Liver (tissue), 9 donors: ENCODE data around the gene CASZ1. TPM values are rescaled to one million over a fixed set of nuclear protein-coding genes. Genes with fewer than 3 reads are reported as not detected.

ENCODE experiments used
- DNase-seq: peaks from one replicate; pipeline ENCODE4 v3.0.0-alpha.2; 2017; ENCODE audit warnings: low spot score
- H3K27ac ChIP-seq, 2 donors: one replicate each; pipeline ENCODE4 v1.7.0; 2013; ENCODE audit warnings: inconsistent platforms in 2 of 2, low read length in 2 of 2, control low read depth in 1 of 2, low read depth in 1 of 2, mild to moderate bottlenecking in 1 of 2
- H3K27me3 ChIP-seq, 4 donors: one replicate each; pipeline versions ENCODE4 v1.6.1 to v1.7.0; 2013; ENCODE audit warnings: low read length in 3 of 4, inconsistent platforms in 1 of 4, mild to moderate bottlenecking in 1 of 4, moderate library complexity in 1 of 4; ENCODE audit not compliant: control insufficient read depth in 4 of 4, insufficient read depth in 4 of 4
- H3K36me3 ChIP-seq, 4 donors: one replicate each; pipeline versions ENCODE4 v1.6.1 to v1.7.0; 2013; ENCODE audit warnings: low read length in 3 of 4, mild to moderate bottlenecking in 3 of 4, low read depth in 1 of 4, moderate library complexity in 1 of 4; ENCODE audit not compliant: control insufficient read depth in 4 of 4, insufficient read depth in 3 of 4
- H3K4me1 ChIP-seq, 4 donors: one replicate each; pipeline versions ENCODE4 v1.6.1 to v1.7.0; 2013; ENCODE audit warnings: low read length in 3 of 4, mild to moderate bottlenecking in 3 of 4, moderate library complexity in 1 of 4; ENCODE audit not compliant: control insufficient read depth in 4 of 4, insufficient read depth in 4 of 4
- H3K4me3 ChIP-seq, 3 donors: one replicate each; pipeline versions ENCODE4 v1.6.1 to v1.7.0; 2013; ENCODE audit warnings: low read length in 3 of 3, control low read depth in 1 of 3, low read depth in 1 of 3, mild to moderate bottlenecking in 1 of 3
- H3K9ac ChIP-seq, 2 donors: one replicate each; pipeline ENCODE4 v1.7.0; 2013; ENCODE audit warnings: low read length in 2 of 2, mild to moderate bottlenecking in 2 of 2, moderate library complexity in 2 of 2, control low read depth in 1 of 2, low read depth in 1 of 2
- H3K9me3 ChIP-seq, 4 donors: one replicate each; pipeline versions ENCODE4 v1.6.1 to v1.7.0; 2013; ENCODE audit warnings: low read length in 3 of 4; ENCODE audit not compliant: control insufficient read depth in 4 of 4
- CTCF ChIP-seq: fragments of 150-350 bp; IDR thresholded peaks from 2 replicates; pipeline ENCODE4 v1.5.1; 2017; ENCODE audit warnings: improper control_type of control experiment, low read depth, low read length; ENCODE audit not compliant: missing input control
- FOXA1 ChIP-seq: IDR thresholded peaks from 2 replicates; pipeline ENCODE4 v1.6.1; 2016; ENCODE audit warnings: antibody characterized with exemption
- FOXA2 ChIP-seq: IDR thresholded peaks from 2 replicates; pipeline ENCODE4 v1.6.1; 2016; ENCODE audit warnings: antibody characterized with exemption
- GABPA ChIP-seq, 2 donors: IDR thresholded peaks in 1 of 2; conservative IDR thresholded peaks in 1 of 2; 2 replicates each; pipeline ENCODE4 v1.6.1; 2016; ENCODE audit warnings: antibody characterized with exemption in 2 of 2, mild to moderate bottlenecking in 1 of 2, moderate library complexity in 1 of 2
- HNF4G ChIP-seq: IDR thresholded peaks from 2 replicates; pipeline ENCODE4 v1.6.1; 2016; ENCODE audit warnings: antibody characterized with exemption
- NR2F2 ChIP-seq: IDR thresholded peaks from 2 replicates; pipeline ENCODE4 v1.6.1; 2016; ENCODE audit warnings: antibody characterized with exemption
- RAD21 ChIP-seq, 2 donors: IDR thresholded peaks; 2 replicates each; pipeline ENCODE4 v1.6.1; 2016; ENCODE audit warnings: antibody characterized with exemption in 2 of 2, mild to moderate bottlenecking in 2 of 2
- RXRA ChIP-seq, 2 donors: IDR thresholded peaks; 2 replicates each; pipeline ENCODE4 v1.6.1; 2017 to 2018; ENCODE audit warnings: antibody characterized with exemption in 2 of 2, mild to moderate bottlenecking in 1 of 2
- SP1 ChIP-seq: IDR thresholded peaks from 2 replicates; pipeline ENCODE4 v1.6.1; 2018; ENCODE audit warnings: antibody characterized with exemption, mild to moderate bottlenecking
- WGBS: extraction: QIAGEN DNeasy Blood & Tissue Kit; methylation state at CpG from one replicate; pipeline ENCODE4 v1.1.7; 2013; 5-methylcytosine and 5-hydroxymethylcytosine counted together
- polyA plus RNA-seq, 2 donors: library from polyadenylated mRNA; stranded (reverse) in 1 of 2; unstranded in 1 of 2; fragments of 200-250 nt in 1 of 2; fragments of >200 nt in 1 of 2; fragmentation: Nextera tagmentation in 1 of 2; extraction: Ambion mirVana in 1 of 2; gene quantifications; one replicate each; pipeline versions ENCODE4 v1.2.1 to v1.2.3, GENCODE V29; 2013 to 2015
- total RNA-seq, 2 donors: library from RNA; depleted of rRNA; stranded (reverse); fragments of >200 nt; gene quantifications; one replicate each; pipeline ENCODE4 v1.2.3, GENCODE V29; 2014
- TF ChIP-seq, protein P1 (sequence below): IDR thresholded peaks from 2 replicates; pipeline ENCODE4 v1.6.1; 2016; ENCODE audit warnings: antibody characterized with exemption
- TF ChIP-seq, protein P2 (sequence below): IDR thresholded peaks from 2 replicates; pipeline ENCODE4 v1.6.1; 2016; ENCODE audit warnings: antibody characterized with exemption, mild to moderate bottlenecking
- TF ChIP-seq, protein P3 (sequence below): IDR thresholded peaks from 2 replicates; pipeline ENCODE4 v1.6.1; 2016; ENCODE audit warnings: antibody characterized with exemption
- donor health status: healthy.
- donor health status: healthy.
- donor health status: healthy.
- donor health status: healthy.
- donor health status: healthy.

Gene CASZ1
- total and polyA plus RNA-seq, 4 donors: 1.0 to 3.5 (median 1.9) TPM

DNA sequence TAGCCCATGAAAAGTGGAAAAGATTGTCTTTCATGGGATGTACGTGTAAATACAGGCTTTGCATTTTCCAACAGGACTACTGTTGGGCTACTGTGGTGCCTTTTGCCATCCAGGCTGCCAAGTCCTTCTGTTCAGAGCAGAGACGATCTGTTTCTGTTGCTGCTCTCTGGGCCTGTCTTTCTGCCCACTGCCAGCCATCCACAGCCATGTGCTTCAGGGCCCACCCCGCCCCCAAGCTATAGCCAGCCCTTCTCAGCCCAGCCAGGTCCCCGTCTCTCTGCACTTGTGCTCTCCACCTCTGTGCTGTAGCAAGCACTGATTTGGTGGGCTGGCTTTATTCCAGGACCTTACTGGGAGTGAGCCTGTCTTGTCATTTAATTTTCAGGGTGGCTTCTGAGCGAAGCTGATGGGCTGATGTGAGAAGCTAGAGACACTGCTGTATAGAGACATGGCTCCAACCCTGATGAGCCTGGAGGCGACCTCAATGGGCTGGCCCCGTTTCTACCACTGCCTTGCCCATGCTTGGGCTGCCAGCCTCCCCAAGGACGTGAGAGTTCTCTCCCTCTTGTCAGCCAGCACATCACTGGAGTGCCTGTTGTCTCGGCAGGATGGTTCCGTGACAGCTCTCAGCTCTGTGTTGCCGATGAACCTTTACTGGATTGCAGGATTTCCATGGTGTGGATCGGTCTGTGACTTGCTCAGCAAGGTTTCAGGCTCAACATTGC is 183.8 kb downstream of the CASZ1 start:
- no peak overlapping the region for H3K9ac ChIP-seq
- TF ChIP-seq FOXA1: no peak
- TF ChIP-seq, protein P1, sequence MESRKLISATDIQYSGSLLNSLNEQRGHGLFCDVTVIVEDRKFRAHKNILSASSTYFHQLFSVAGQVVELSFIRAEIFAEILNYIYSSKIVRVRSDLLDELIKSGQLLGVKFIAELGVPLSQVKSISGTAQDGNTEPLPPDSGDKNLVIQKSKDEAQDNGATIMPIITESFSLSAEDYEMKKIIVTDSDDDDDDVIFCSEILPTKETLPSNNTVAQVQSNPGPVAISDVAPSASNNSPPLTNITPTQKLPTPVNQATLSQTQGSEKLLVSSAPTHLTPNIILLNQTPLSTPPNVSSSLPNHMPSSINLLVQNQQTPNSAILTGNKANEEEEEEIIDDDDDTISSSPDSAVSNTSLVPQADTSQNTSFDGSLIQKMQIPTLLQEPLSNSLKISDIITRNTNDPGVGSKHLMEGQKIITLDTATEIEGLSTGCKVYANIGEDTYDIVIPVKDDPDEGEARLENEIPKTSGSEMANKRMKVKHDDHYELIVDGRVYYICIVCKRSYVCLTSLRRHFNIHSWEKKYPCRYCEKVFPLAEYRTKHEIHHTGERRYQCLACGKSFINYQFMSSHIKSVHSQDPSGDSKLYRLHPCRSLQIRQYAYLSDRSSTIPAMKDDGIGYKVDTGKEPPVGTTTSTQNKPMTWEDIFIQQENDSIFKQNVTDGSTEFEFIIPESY: no peak
- no peak for TF ChIP-seq GABPA (IDR thresholded peaks at IDR 0.05 in 1 of 2, conservative IDR thresholded peaks at IDR 0.05 in 1 of 2)
- no peak for TF ChIP-seq CTCF
- TF ChIP-seq RAD21 (IDR thresholded peaks at IDR 0.05): no peak
- TF ChIP-seq SP1: no peak
- TF ChIP-seq, protein P2, sequence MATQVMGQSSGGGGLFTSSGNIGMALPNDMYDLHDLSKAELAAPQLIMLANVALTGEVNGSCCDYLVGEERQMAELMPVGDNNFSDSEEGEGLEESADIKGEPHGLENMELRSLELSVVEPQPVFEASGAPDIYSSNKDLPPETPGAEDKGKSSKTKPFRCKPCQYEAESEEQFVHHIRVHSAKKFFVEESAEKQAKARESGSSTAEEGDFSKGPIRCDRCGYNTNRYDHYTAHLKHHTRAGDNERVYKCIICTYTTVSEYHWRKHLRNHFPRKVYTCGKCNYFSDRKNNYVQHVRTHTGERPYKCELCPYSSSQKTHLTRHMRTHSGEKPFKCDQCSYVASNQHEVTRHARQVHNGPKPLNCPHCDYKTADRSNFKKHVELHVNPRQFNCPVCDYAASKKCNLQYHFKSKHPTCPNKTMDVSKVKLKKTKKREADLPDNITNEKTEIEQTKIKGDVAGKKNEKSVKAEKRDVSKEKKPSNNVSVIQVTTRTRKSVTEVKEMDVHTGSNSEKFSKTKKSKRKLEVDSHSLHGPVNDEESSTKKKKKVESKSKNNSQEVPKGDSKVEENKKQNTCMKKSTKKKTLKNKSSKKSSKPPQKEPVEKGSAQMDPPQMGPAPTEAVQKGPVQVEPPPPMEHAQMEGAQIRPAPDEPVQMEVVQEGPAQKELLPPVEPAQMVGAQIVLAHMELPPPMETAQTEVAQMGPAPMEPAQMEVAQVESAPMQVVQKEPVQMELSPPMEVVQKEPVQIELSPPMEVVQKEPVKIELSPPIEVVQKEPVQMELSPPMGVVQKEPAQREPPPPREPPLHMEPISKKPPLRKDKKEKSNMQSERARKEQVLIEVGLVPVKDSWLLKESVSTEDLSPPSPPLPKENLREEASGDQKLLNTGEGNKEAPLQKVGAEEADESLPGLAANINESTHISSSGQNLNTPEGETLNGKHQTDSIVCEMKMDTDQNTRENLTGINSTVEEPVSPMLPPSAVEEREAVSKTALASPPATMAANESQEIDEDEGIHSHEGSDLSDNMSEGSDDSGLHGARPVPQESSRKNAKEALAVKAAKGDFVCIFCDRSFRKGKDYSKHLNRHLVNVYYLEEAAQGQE: no peak
- no peak overlapping the region for H3K27ac ChIP-seq
- H3K9me3 ChIP-seq: no peaks in the 10 kb centered on the region
- DNase-seq: no peak
- peaks cover 0 to 2% (median 0%) of the 10 kb centered on the region in 4 donors for H3K4me1 ChIP-seq
- whole genome bisulfite sequencing: 89% methylated on average over 12 of the region's 12 CpGs
- no peak overlapping the region for H3K4me3 ChIP-seq
- peaks cover 0 to 2% (median under 1%) of the 10 kb centered on the region in 4 donors for H3K36me3 ChIP-seq
- no peaks in the 10 kb centered on the region for H3K27me3 ChIP-seq

GRCh38 chr1:10610901-10611600 is 185.4 kb downstream of the CASZ1 start:
- H3K27me3 ChIP-seq: no peaks in the 10 kb centered on the region
- H3K9ac ChIP-seq: no peak overlapping the region
- peaks cover 0 to 2% (median 0%) of the 10 kb centered on the region in 4 donors for H3K4me1 ChIP-seq
- WGBS: 67% methylated on average over 6 of the region's 6 CpGs
- H3K36me3 ChIP-seq: peaks cover 0 to under 1% (median 0%) of the 10 kb centered on the region in 4 donors
- H3K9me3 ChIP-seq: no peaks in the 10 kb centered on the region
- peak overlapping the region in 1 of 2 donors; percentile 43 for H3K27ac ChIP-seq
- H3K4me3 ChIP-seq: no peak overlapping the region
- DNase-seq: no peak
- TF ChIP-seq RAD21 (IDR thresholded peaks at IDR 0.05) (peak in 1 of 2 donors; percentile 8), HNF4G (no peak), CTCF (no peak), SP1 (no peak), FOXA2 (no peak), GABPA (IDR thresholded peaks at IDR 0.05 in 1 of 2, conservative IDR thresholded peaks at IDR 0.05 in 1 of 2) (no peak), NR2F2 (no peak), RXRA (IDR thresholded peaks at IDR 0.05) (peak; percentile 70 to 80)
- TF ChIP-seq, protein P2: no peak
- TF ChIP-seq, protein P1: no peak
- TF ChIP-seq, protein P3, sequence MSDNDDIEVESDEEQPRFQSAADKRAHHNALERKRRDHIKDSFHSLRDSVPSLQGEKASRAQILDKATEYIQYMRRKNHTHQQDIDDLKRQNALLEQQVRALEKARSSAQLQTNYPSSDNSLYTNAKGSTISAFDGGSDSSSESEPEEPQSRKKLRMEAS: no peak
